MM.1S (cell line): ENCODE measurements around the gene UBE2M.

ENCODE experiments used
- DNase-seq: peaks from one replicate; pipeline ENCODE4 v3.0.0-alpha.2; 2015
- H2AFZ ChIP-seq: fragments of 300-600 bp; sonication (generic); 2 replicates; pipeline ENCODE4 v1.6.0; 2016; ENCODE audit warnings: antibody characterized with exemption, low read length
- H3F3A ChIP-seq: fragments of 300-600 bp; sonication (generic); 2 replicates; pipeline ENCODE4 v1.6.1; 2016; ENCODE audit warnings: mild to moderate bottlenecking, antibody characterized with exemption, low read length, moderate library complexity, mixed read lengths; ENCODE audit not compliant: insufficient read depth
- H3K27ac ChIP-seq: fragments of 300-600 bp; sonication (generic); 2 replicates; pipeline ENCODE4 v1.5.1; 2016; ENCODE audit warnings: mild to moderate bottlenecking, low read length
- H3K27me3 ChIP-seq: fragments of 300-600 bp; sonication (generic); replicated peaks from 2 replicates; pipeline ENCODE4 v1.6.0; 2016; ENCODE audit warnings: low read length; ENCODE audit not compliant: insufficient read depth
- H3K36me3 ChIP-seq: fragments of 300-600 bp; sonication (generic); replicated peaks from 2 replicates; pipeline ENCODE4 v1.6.1; 2016; ENCODE audit warnings: mild to moderate bottlenecking, low read length, mixed read lengths; ENCODE audit not compliant: insufficient read depth
- H3K4me1 ChIP-seq: fragments of 300-600 bp; sonication (generic); 2 replicates; pipeline ENCODE4 v1.6.1; 2016; ENCODE audit warnings: low read length, mixed read lengths
- H3K4me2 ChIP-seq: fragments of 300-600 bp; sonication (generic); 2 replicates; pipeline ENCODE4 v1.6.0; 2016; ENCODE audit warnings: low read depth, low read length
- H3K4me3 ChIP-seq: fragments of 300-600 bp; sonication (generic); 2 replicates; pipeline ENCODE4 v1.5.1; 2016; ENCODE audit warnings: low read length, mixed read lengths
- H3K79me2 ChIP-seq: fragments of 300-600 bp; sonication (generic); 2 replicates; pipeline ENCODE4 v1.6.1; 2016; ENCODE audit warnings: mixed run types, low read length, mixed read lengths
- H3K9ac ChIP-seq: fragments of 300-600 bp; sonication (generic); 2 replicates; pipeline ENCODE4 v1.6.1; 2016; ENCODE audit warnings: low read length, mixed read lengths
- H3K9me2 ChIP-seq: fragments of 300-600 bp; sonication (generic); replicated peaks from 2 replicates; pipeline ENCODE4 v1.6.1; 2016; ENCODE audit warnings: mild to moderate bottlenecking, low read length, mixed read lengths; ENCODE audit not compliant: insufficient read depth
- H3K9me3 ChIP-seq: fragments of 300-600 bp; sonication (generic); replicated peaks from 2 replicates; pipeline ENCODE4 v1.6.1; 2016; ENCODE audit warnings: mild to moderate bottlenecking, low read length, mixed read lengths; ENCODE audit not compliant: insufficient read depth
- H4K20me1 ChIP-seq: fragments of 300-600 bp; sonication (generic); 2 replicates; pipeline ENCODE4 v1.6.1; 2016; ENCODE audit warnings: mild to moderate bottlenecking, low read length, moderate library complexity, mixed read lengths; ENCODE audit not compliant: insufficient read depth
- CTCF ChIP-seq: fragments of 300-600 bp; sonication (generic); IDR thresholded peaks from 2 replicates; pipeline ENCODE4 v1.5.1; 2016; ENCODE audit warnings: antibody characterized with exemption, low read length, mixed read lengths
- EZH2 ChIP-seq: fragments of 300-600 bp; sonication (generic); optimal IDR thresholded peaks from 2 replicates; pipeline ENCODE3; 2017; ENCODE audit warnings: low read depth, mild to moderate bottlenecking, antibody characterized with exemption, low read length, mixed read lengths
- EZH2phosphoT487 ChIP-seq: fragments of 300-600 bp; sonication (generic); IDR thresholded peaks from 2 replicates; pipeline ENCODE4 v1.6.1; 2018; ENCODE audit warnings: antibody characterized with exemption, low read length

UBE2M gene

GRCh38 chr19:58547323-58548312 is 10.8 kb downstream of the UBE2M start:
- Histone ChIP-seq H3K36me3 (peaks cover 27% of the 10 kb centered on the region), H3K4me3 (no peak overlapping the region), H2AFZ (no peak overlapping the region), H3K4me1 (peaks cover 11% of the 10 kb centered on the region), H3K4me2 (no peak overlapping the region), H3K9me3 (no peaks in the 10 kb centered on the region), H3K79me2 (peaks cover 55% of the 10 kb centered on the region), H3F3A (peaks cover 29% of the 10 kb centered on the region), H3K27ac (no peak overlapping the region), H3K9me2 (no peaks in the 10 kb centered on the region), H4K20me1 (peaks cover 36% of the 10 kb centered on the region), H3K27me3 (no peaks in the 10 kb centered on the region; the same call in 1 of the 2 replicates), H3K9ac (no peak overlapping the region)
- DNase-seq: no peak
- no peak for TF ChIP-seq EZH2
- no peak for TF ChIP-seq EZH2phosphoT487

GRCh38 chr19:58546019-58546530 is 12.3 kb downstream of the UBE2M start:
- no peak for TF ChIP-seq CTCF
- no peak for TF ChIP-seq EZH2
- no peak for TF ChIP-seq EZH2phosphoT487
- Histone ChIP-seq H3K4me3 (peak overlapping the region; percentile 89), H3K9me2 (no peaks in the 10 kb centered on the region), H3K9ac (peak overlapping the region; percentile 77; the same call in 1 of the 2 replicates), H3K9me3 (no peaks in the 10 kb centered on the region), H3K36me3 (peaks cover 27% of the 10 kb centered on the region), H3K4me2 (peak overlapping the region; percentile 53), H3F3A (peaks cover 13% of the 10 kb centered on the region; the same call in 1 of the 2 replicates), H3K27ac (no peak overlapping the region), H2AFZ (no peak overlapping the region), H4K20me1 (peaks cover 35% of the 10 kb centered on the region), H3K27me3 (no peaks in the 10 kb centered on the region; the same call in 1 of the 2 replicates), H3K79me2 (peaks cover 55% of the 10 kb centered on the region), H3K4me1 (peaks cover 11% of the 10 kb centered on the region)
- no peak for DNase-seq

GRCh38 chr19:58545286-58546018 is 13.0 kb downstream of the UBE2M start:
- H3K4me2 ChIP-seq: peak overlapping the region; percentile 53
- peaks cover 11% of the 10 kb centered on the region for H3K4me1 ChIP-seq
- no peak overlapping the region for H2AFZ ChIP-seq
- peaks cover 51% of the 10 kb centered on the region for H3K79me2 ChIP-seq
- no peak for TF ChIP-seq EZH2
- TF ChIP-seq EZH2phosphoT487: no peak
- no peak for TF ChIP-seq CTCF
- H3K4me3 ChIP-seq: peak overlapping the region; percentile 89
- peak overlapping the region; percentile 77 for H3K9ac ChIP-seq
- no peaks in the 10 kb centered on the region for H3K9me3 ChIP-seq
- H3K9me2 ChIP-seq: no peaks in the 10 kb centered on the region
- H3K27ac ChIP-seq: no peak overlapping the region; the same call in 1 of the 2 replicates
- no peaks in the 10 kb centered on the region; the same call in 1 of the 2 replicates for H3K27me3 ChIP-seq
- peaks cover 8% of the 10 kb centered on the region; the same call in 1 of the 2 replicates for H3F3A ChIP-seq
- peaks cover 27% of the 10 kb centered on the region for H3K36me3 ChIP-seq
- H4K20me1 ChIP-seq: peaks cover 29% of the 10 kb centered on the region
- no peak for DNase-seq
